Measurements from ENCODE around the gene RAG2.

The RAG2 gene

DNA sequence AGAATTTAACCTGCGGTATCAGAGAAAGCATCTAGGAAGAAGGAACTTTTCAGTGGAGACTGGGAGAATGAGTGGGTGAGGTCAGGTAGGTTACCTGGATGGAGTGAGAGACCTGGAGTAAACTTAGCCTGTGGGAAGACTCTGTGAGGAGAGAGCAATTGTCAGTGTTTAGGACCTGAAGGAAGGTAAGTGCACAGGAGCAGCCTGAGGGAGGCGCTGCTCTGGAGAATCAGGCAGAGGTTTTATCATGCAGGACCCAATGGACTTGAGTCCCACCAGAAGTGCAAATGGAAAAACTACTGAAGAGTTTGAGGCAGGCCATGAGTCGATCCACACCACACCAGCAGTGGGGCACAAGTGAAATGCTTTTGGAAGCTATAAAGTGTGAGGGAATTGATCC is 14.4 kb downstream of the RAG2 start:
- ATAC-seq = no peak
- TF ChIP-seq TOX (CRISPR knock-in tag; IDR thresholded peaks at IDR 0.05; ENCODE audit: borderline replicate concordance) = no peak
- TF ChIP-seq, protein P1, sequence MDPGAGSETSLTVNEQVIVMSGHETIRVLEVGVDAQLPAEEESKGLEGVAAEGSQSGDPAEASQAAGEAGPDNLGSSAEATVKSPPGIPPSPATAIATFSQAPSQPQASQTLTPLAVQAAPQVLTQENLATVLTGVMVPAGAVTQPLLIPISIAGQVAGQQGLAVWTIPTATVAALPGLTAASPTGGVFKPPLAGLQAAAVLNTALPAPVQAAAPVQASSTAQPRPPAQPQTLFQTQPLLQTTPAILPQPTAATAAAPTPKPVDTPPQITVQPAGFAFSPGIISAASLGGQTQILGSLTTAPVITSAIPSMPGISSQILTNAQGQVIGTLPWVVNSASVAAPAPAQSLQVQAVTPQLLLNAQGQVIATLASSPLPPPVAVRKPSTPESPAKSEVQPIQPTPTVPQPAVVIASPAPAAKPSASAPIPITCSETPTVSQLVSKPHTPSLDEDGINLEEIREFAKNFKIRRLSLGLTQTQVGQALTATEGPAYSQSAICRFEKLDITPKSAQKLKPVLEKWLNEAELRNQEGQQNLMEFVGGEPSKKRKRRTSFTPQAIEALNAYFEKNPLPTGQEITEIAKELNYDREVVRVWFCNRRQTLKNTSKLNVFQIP (CRISPR knock-in tag; IDR thresholded peaks at IDR 0.05; ENCODE audit: borderline replicate concordance, low read depth) = no peak
- TF ChIP-seq ZNF70 (CRISPR knock-in tag; IDR thresholded peaks at IDR 0.05) = no peak
- no peak for TF ChIP-seq OSR1 (CRISPR knock-in tag; IDR thresholded peaks at IDR 0.05)
- TF ChIP-seq ZNF565 (CRISPR knock-in tag; conservative IDR thresholded peaks at IDR 0.05; ENCODE audit: low read depth) = no peak
- TF ChIP-seq CSDC2 (CRISPR knock-in tag; IDR thresholded peaks at IDR 0.05) = no peak
- TF ChIP-seq ESRRG (CRISPR knock-in tag; IDR thresholded peaks at IDR 0.05) = no peak
- TF ChIP-seq ZNF8 (CRISPR knock-in tag; IDR thresholded peaks at IDR 0.05) = no peak
- TF ChIP-seq BACH2 (CRISPR knock-in tag; IDR thresholded peaks at IDR 0.05; ENCODE audit: borderline replicate concordance) = no peak
- TF ChIP-seq, protein P2, sequence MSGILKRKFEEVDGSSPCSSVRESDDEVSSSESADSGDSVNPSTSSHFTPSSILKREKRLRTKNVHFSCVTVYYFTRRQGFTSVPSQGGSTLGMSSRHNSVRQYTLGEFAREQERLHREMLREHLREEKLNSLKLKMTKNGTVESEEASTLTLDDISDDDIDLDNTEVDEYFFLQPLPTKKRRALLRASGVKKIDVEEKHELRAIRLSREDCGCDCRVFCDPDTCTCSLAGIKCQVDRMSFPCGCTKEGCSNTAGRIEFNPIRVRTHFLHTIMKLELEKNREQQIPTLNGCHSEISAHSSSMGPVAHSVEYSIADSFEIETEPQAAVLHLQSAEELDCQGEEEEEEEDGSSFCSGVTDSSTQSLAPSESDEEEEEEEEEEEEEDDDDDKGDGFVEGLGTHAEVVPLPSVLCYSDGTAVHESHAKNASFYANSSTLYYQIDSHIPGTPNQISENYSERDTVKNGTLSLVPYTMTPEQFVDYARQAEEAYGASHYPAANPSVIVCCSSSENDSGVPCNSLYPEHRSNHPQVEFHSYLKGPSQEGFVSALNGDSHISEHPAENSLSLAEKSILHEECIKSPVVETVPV (CRISPR knock-in tag; IDR thresholded peaks at IDR 0.05) = no peak
- no peak for TF ChIP-seq TCF4 (CRISPR knock-in tag; IDR thresholded peaks at IDR 0.05; ENCODE audit: borderline replicate concordance)
- TF ChIP-seq ISL1 (CRISPR knock-in tag; IDR thresholded peaks at IDR 0.05) = no peak
- no peak for TF ChIP-seq ZC3H10 (CRISPR knock-in tag; IDR thresholded peaks at IDR 0.05)
- TF ChIP-seq ZFP3 (CRISPR knock-in tag; IDR thresholded peaks at IDR 0.05) = no peak
- TF ChIP-seq, protein P3, sequence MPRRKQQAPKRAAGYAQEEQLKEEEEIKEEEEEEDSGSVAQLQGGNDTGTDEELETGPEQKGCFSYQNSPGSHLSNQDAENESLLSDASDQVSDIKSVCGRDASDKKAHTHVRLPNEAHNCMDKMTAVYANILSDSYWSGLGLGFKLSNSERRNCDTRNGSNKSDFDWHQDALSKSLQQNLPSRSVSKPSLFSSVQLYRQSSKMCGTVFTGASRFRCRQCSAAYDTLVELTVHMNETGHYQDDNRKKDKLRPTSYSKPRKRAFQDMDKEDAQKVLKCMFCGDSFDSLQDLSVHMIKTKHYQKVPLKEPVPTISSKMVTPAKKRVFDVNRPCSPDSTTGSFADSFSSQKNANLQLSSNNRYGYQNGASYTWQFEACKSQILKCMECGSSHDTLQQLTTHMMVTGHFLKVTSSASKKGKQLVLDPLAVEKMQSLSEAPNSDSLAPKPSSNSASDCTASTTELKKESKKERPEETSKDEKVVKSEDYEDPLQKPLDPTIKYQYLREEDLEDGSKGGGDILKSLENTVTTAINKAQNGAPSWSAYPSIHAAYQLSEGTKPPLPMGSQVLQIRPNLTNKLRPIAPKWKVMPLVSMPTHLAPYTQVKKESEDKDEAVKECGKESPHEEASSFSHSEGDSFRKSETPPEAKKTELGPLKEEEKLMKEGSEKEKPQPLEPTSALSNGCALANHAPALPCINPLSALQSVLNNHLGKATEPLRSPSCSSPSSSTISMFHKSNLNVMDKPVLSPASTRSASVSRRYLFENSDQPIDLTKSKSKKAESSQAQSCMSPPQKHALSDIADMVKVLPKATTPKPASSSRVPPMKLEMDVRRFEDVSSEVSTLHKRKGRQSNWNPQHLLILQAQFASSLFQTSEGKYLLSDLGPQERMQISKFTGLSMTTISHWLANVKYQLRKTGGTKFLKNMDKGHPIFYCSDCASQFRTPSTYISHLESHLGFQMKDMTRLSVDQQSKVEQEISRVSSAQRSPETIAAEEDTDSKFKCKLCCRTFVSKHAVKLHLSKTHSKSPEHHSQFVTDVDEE (CRISPR knock-in tag; IDR thresholded peaks at IDR 0.05) = no peak

DNA sequence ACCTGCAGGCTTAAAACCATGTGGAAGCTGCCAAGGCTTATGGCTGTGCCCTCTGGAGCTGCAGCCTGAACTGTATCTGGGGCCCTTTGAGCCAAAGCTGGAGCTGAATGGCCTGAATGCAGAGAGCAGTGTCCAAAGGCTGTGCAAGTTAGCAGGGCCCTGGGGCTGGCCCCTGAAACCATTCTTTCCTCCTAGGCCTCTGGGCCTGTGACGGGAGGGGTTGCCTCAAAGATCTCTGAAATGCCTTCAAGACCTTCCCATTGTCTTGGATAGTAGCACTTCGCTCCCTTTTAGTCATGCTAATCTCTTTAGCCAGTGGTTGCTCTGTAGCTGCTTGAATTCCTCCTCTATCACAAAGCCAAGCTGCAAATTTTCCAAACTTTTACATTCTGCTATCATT is 16.5 kb downstream of the RAG2 start:
- TF ChIP-seq OSR1 (CRISPR knock-in tag; IDR thresholded peaks at IDR 0.05) (no peak), ZNF70 (CRISPR knock-in tag; IDR thresholded peaks at IDR 0.05) (no peak), ISL1 (CRISPR knock-in tag; IDR thresholded peaks at IDR 0.05) (no peak), CSDC2 (CRISPR knock-in tag; IDR thresholded peaks at IDR 0.05) (no peak), ZFP30 (CRISPR knock-in tag; IDR thresholded peaks at IDR 0.05) (no peak), ZC3H10 (CRISPR knock-in tag; IDR thresholded peaks at IDR 0.05) (no peak), BACH2 (CRISPR knock-in tag; IDR thresholded peaks at IDR 0.05; ENCODE audit: borderline replicate concordance) (no peak), ESRRG (CRISPR knock-in tag; IDR thresholded peaks at IDR 0.05) (no peak), TCF4 (CRISPR knock-in tag; IDR thresholded peaks at IDR 0.05; ENCODE audit: borderline replicate concordance) (no peak), TOX (CRISPR knock-in tag; IDR thresholded peaks at IDR 0.05; ENCODE audit: borderline replicate concordance) (no peak), ZNF8 (CRISPR knock-in tag; IDR thresholded peaks at IDR 0.05) (no peak), ZFP3 (CRISPR knock-in tag; IDR thresholded peaks at IDR 0.05) (no peak), SNAI2 (CRISPR knock-in tag; IDR thresholded peaks at IDR 0.05) (no peak), ARNTL (CRISPR knock-in tag; IDR thresholded peaks at IDR 0.05; ENCODE audit: borderline replicate concordance, low read depth) (no peak)
- TF ChIP-seq, protein P2 (CRISPR knock-in tag; IDR thresholded peaks at IDR 0.05) = no peak
- TF ChIP-seq, protein P3 (CRISPR knock-in tag; IDR thresholded peaks at IDR 0.05) = no peak
- TF ChIP-seq, protein P1 (CRISPR knock-in tag; IDR thresholded peaks at IDR 0.05; ENCODE audit: borderline replicate concordance, low read depth) = no peak
- TF ChIP-seq, protein P4, sequence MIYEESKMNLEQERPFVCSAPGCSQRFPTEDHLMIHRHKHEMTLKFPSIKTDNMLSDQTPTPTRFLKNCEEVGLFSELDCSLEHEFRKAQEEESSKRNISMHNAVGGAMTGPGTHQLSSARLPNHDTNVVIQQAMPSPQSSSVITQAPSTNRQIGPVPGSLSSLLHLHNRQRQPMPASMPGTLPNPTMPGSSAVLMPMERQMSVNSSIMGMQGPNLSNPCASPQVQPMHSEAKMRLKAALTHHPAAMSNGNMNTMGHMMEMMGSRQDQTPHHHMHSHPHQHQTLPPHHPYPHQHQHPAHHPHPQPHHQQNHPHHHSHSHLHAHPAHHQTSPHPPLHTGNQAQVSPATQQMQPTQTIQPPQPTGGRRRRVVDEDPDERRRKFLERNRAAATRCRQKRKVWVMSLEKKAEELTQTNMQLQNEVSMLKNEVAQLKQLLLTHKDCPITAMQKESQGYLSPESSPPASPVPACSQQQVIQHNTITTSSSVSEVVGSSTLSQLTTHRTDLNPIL (CRISPR knock-in tag; IDR thresholded peaks at IDR 0.05; ENCODE audit: low read depth) = no peak
- ATAC-seq = no peak
